GM18526 (cell line): ENCODE data around the gene CYLD.

Experiments used
- POLR2A ChIP-seq: IDR thresholded peaks from 3 replicates; pipeline ENCODE4 v1.6.1; 2011; ENCODE audit not compliant: insufficient read length; ENCODE audit errors: extremely low read depth

CYLD gene

GRCh38 chr16:50809561-50809960 lies 67.7 kb downstream of the CYLD start:
- no peak for TF ChIP-seq POLR2A

- TF ChIP-seq POLR2A: no peak
Measured at GRCh38 chr16:50810241-50810965, 68.5 kb downstream of the CYLD start.

GRCh38 chr16:50812046-50812445 lies 70.2 kb downstream of the CYLD start:
- no peak for TF ChIP-seq POLR2A

GRCh38 chr16:50812876-50813466 lies 71.1 kb downstream of the CYLD start:
- TF ChIP-seq POLR2A: no peak

GRCh38 chr16:50814052-50814451 lies 72.2 kb downstream of the CYLD start:
- TF ChIP-seq POLR2A: no peak

- TF ChIP-seq POLR2A: no peak
Measured at GRCh38 chr16:50814541-50814940, 72.7 kb downstream of the CYLD start.

GRCh38 chr16:50815382-50815781 lies 73.5 kb downstream of the CYLD start:
- no peak for TF ChIP-seq POLR2A

GRCh38 chr16:50816901-50817555 lies 75.1 kb downstream of the CYLD start:
- TF ChIP-seq POLR2A: no peak

GRCh38 chr16:50818380-50818779 lies 76.5 kb downstream of the CYLD start:
- no peak for TF ChIP-seq POLR2A

GRCh38 chr16:50819706-50820105 lies 77.8 kb downstream of the CYLD start:
- TF ChIP-seq POLR2A: no peak

- no peak for TF ChIP-seq POLR2A
Measured at GRCh38 chr16:50820225-50820624, 78.3 kb downstream of the CYLD start.

- no peak for TF ChIP-seq POLR2A
Measured at GRCh38 chr16:50821586-50821985, 79.7 kb downstream of the CYLD start.

GRCh38 chr16:50822671-50823070 lies 80.8 kb downstream of the CYLD start:
- TF ChIP-seq POLR2A: no peak

GRCh38 chr16:50826797-50827316 lies 85.0 kb downstream of the CYLD start:
- TF ChIP-seq POLR2A: no peak

GRCh38 chr16:50828164-50828702 lies 86.3 kb downstream of the CYLD start:
- TF ChIP-seq POLR2A: no peak

- no peak for TF ChIP-seq POLR2A
Measured at GRCh38 chr16:50830698-50831097, 88.8 kb downstream of the CYLD start.

GRCh38 chr16:50831751-50832150 lies 89.9 kb downstream of the CYLD start:
- no peak for TF ChIP-seq POLR2A

GRCh38 chr16:50833929-50834328 lies 92.0 kb downstream of the CYLD start:
- no peak for TF ChIP-seq POLR2A
